ENCODE results near the gene CCDC102B. TPM values are rescaled to one million over a fixed set of nuclear protein-coding genes. Genes with fewer than 3 reads are reported as not detected.
"Not testable (repeated sequence)": the region's sequence is repeated elsewhere in the genome, so short reads cannot be mapped to it uniquely, and the experiment has no call there.

CCDC102B gene
- total RNA-seq, 1 experiment from 2014 or later = 1.5 TPM

GRCh38 chr18:68984342-68984741, 186.5 kb downstream of the CCDC102B start:
- H3K27me3 ChIP-seq (replicated peaks) = no peaks in the 10 kb centered on the region
- H3K4me3 ChIP-seq = no peak overlapping the region
- H3K4me1 ChIP-seq (replicated peaks) = no peaks in the 10 kb centered on the region
- H3K9me3 ChIP-seq (replicated peaks) = no peaks in the 10 kb centered on the region
- no peaks in the 10 kb centered on the region for H3K36me3 ChIP-seq
- no peak for DNase-seq (ENCODE audit: low read depth in 1 of 2, low spot score in 2 of 2)
- no peak overlapping the region for H3K27ac ChIP-seq

- Histone ChIP-seq H3K4me3 (no peak overlapping the region), H3K36me3 (no peaks in the 10 kb centered on the region), H3K27ac (no peak overlapping the region), H3K27me3 (replicated peaks) (no peaks in the 10 kb centered on the region), H3K9me3 (replicated peaks) (no peaks in the 10 kb centered on the region), H3K4me1 (replicated peaks) (no peaks in the 10 kb centered on the region)
- DNase-seq (ENCODE audit: low read depth in 1 of 2, low spot score in 2 of 2) = no peak
Measured at GRCh38 chr18:68985172-68985820, 187.4 kb downstream of the CCDC102B start.

GRCh38 chr18:68991286-68991685, 193.4 kb downstream of the CCDC102B start:
- no peak overlapping the region for H3K27ac ChIP-seq
- H3K9me3 ChIP-seq (replicated peaks) = no peaks in the 10 kb centered on the region
- H3K36me3 ChIP-seq = no peaks in the 10 kb centered on the region
- no peaks in the 10 kb centered on the region for H3K4me1 ChIP-seq (replicated peaks)
- DNase-seq (ENCODE audit: low read depth in 1 of 2, low spot score in 2 of 2) = no peak
- no peaks in the 10 kb centered on the region for H3K27me3 ChIP-seq (replicated peaks)
- no peak overlapping the region for H3K4me3 ChIP-seq

DNA sequence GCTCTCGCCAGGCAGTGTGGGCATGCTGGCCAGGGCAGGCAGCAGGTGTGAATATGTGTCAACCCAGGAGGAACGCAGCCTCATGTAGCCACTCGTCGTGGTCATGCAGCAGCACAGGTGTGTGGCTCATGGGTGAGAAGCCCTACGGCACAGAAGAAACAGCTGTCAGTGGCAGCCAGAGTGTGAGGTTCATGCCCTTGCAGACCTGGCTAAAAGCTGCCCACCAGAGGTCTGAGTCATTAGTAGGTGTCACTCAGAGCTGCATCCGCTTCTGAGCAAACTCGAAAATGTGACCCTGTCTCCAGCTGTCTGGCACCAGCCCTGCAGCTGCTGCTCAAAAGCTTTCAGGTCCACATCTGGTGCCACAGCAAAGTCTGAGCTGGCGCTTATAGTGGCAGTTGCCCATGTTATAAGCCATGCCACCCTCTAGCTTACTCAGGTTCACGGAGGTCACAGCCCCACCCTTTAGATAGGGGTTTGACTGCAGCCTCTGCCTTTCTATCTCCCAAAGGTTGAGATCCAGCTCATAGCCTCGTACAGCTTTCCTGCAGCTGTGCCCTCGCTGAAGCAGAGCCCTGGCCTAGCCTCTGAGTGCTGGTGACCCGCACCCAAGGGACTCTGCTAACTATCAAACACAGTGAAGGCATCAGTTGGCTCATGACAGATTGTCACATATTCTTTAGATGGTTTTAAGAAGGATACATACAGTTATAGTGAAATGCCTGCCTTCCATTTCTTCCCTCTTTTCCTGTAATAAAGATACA, 195.0 kb downstream of the CCDC102B start:
- DNase-seq (ENCODE audit: low read depth in 1 of 2, low spot score in 2 of 2) = no peak
- Histone ChIP-seq H3K4me1 (replicated peaks) (no peaks in the 10 kb centered on the region), H3K4me3 (no peak overlapping the region), H3K27ac (no peak overlapping the region), H3K36me3 (no peaks in the 10 kb centered on the region), H3K27me3 (replicated peaks) (no peaks in the 10 kb centered on the region), H3K9me3 (replicated peaks) (no peaks in the 10 kb centered on the region)

DNA sequence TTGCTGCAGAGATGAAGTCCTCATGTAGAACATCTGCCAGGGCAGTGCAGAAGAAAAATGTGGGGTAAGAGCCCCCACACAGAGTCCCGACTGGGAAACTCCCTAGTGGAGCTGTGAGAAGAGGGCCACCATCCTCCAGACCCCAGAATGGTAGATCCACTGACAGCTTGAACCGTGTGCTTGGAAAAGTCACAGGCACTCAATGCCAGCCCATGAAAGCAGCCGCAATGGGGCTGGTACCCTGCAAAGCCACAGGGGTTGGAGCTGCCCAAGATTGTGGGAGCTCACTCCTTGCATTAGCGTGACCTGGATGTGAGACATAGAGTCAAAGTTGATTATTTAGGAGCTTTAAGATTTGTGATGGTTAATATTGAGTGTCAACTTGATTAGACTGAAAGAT, 197.8 kb downstream of the CCDC102B start:
- no peak for DNase-seq (ENCODE audit: low read depth in 1 of 2, low spot score in 2 of 2)
- no peaks in the 10 kb centered on the region for H3K36me3 ChIP-seq
- H3K4me1 ChIP-seq (replicated peaks) = no peaks in the 10 kb centered on the region
- no peaks in the 10 kb centered on the region for H3K27me3 ChIP-seq (replicated peaks)
- no peak overlapping the region for H3K4me3 ChIP-seq
- no peaks in the 10 kb centered on the region for H3K9me3 ChIP-seq (replicated peaks)
- no peak overlapping the region for H3K27ac ChIP-seq

- Histone ChIP-seq H3K4me3 (no peak overlapping the region), H3K27me3 (replicated peaks) (no peaks in the 10 kb centered on the region), H3K9me3 (replicated peaks) (no peaks in the 10 kb centered on the region), H3K27ac (no peak overlapping the region), H3K36me3 (no peaks in the 10 kb centered on the region), H3K4me1 (replicated peaks) (no peaks in the 10 kb centered on the region)
- DNase-seq (ENCODE audit: low read depth in 1 of 2, low spot score in 2 of 2) = no peak
Measured at GRCh38 chr18:68997845-68998244, 200.0 kb downstream of the CCDC102B start.

GRCh38 chr18:69000366-69000765, 202.5 kb downstream of the CCDC102B start:
- Histone ChIP-seq H3K27me3 (replicated peaks) (no peaks in the 10 kb centered on the region), H3K4me3 (no peak overlapping the region), H3K9me3 (replicated peaks) (no peaks in the 10 kb centered on the region), H3K4me1 (replicated peaks) (no peaks in the 10 kb centered on the region), H3K27ac (no peak overlapping the region), H3K36me3 (no peaks in the 10 kb centered on the region)
- no peak for DNase-seq (ENCODE audit: low read depth in 1 of 2, low spot score in 2 of 2)

- no peaks in the 10 kb centered on the region for H3K27me3 ChIP-seq (replicated peaks)
- no peak for DNase-seq (ENCODE audit: low read depth in 1 of 2, low spot score in 2 of 2)
- no peaks in the 10 kb centered on the region for H3K36me3 ChIP-seq
- H3K4me1 ChIP-seq (replicated peaks) = no peaks in the 10 kb centered on the region
- no peak overlapping the region for H3K27ac ChIP-seq
- no peaks in the 10 kb centered on the region for H3K9me3 ChIP-seq (replicated peaks)
- H3K4me3 ChIP-seq = no peak overlapping the region
Measured at GRCh38 chr18:69002233-69002632, 204.4 kb downstream of the CCDC102B start.

DNA sequence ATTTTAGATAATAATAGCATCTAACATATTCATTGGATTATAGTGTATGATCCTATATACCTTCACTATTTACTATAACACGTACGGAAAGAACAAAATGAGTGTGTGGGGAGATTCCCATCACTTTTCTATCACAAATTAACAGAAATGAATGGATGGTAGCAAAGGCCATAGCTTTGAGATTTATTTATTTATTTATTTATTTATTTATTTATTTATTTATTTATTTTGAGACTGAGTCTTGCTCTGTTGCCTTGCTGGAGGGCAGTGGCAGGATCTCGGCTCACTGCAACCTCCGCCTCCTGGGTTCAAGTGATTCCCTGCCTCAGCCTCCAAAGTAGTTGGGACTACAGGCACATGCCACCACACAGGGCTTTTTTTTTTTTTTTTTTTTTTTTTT, 208.3 kb downstream of the CCDC102B start:
- not testable (repeated sequence) for H3K9me3 ChIP-seq (replicated peaks); H3K36me3 ChIP-seq; H3K4me1 ChIP-seq (replicated peaks); DNase-seq (ENCODE audit: low read depth in 1 of 2, low spot score in 2 of 2); H3K4me3 ChIP-seq; H3K27ac ChIP-seq; H3K27me3 ChIP-seq (replicated peaks)

- no peak overlapping the region for H3K27ac ChIP-seq
- H3K36me3 ChIP-seq = no peaks in the 10 kb centered on the region
- H3K4me1 ChIP-seq (replicated peaks) = no peaks in the 10 kb centered on the region
- no peak for DNase-seq (ENCODE audit: low read depth in 1 of 2, low spot score in 2 of 2)
- no peaks in the 10 kb centered on the region for H3K27me3 ChIP-seq (replicated peaks)
- H3K9me3 ChIP-seq (replicated peaks) = no peaks in the 10 kb centered on the region
- no peak overlapping the region for H3K4me3 ChIP-seq
Measured at GRCh38 chr18:69008538-69008937, 210.7 kb downstream of the CCDC102B start.

GRCh38 chr18:69021211-69021805, 223.4 kb downstream of the CCDC102B start:
- Histone ChIP-seq H3K4me1 (replicated peaks) (no peaks in the 10 kb centered on the region), H3K27ac (no peak overlapping the region), H3K4me3 (no peak overlapping the region), H3K9me3 (replicated peaks) (no peaks in the 10 kb centered on the region), H3K27me3 (replicated peaks) (0 out of 2 replicates have a peak, but pooled peaks cover 3% of the 10 kb centered on the region), H3K36me3 (no peaks in the 10 kb centered on the region)
- DNase-seq (ENCODE audit: low read depth in 1 of 2, low spot score in 2 of 2) = no peak

- H3K9me3 ChIP-seq (replicated peaks) = no peaks in the 10 kb centered on the region
- no peak overlapping the region for H3K27ac ChIP-seq
- H3K27me3 ChIP-seq (replicated peaks) = 0 out of 2 replicates have a peak, but pooled peaks cover 3% of the 10 kb centered on the region
- H3K36me3 ChIP-seq = no peaks in the 10 kb centered on the region
- no peak for DNase-seq (ENCODE audit: low read depth in 1 of 2, low spot score in 2 of 2)
- no peaks in the 10 kb centered on the region for H3K4me1 ChIP-seq (replicated peaks)
- no peak overlapping the region for H3K4me3 ChIP-seq
Measured at GRCh38 chr18:69022426-69022825, 224.5 kb downstream of the CCDC102B start.

DNA sequence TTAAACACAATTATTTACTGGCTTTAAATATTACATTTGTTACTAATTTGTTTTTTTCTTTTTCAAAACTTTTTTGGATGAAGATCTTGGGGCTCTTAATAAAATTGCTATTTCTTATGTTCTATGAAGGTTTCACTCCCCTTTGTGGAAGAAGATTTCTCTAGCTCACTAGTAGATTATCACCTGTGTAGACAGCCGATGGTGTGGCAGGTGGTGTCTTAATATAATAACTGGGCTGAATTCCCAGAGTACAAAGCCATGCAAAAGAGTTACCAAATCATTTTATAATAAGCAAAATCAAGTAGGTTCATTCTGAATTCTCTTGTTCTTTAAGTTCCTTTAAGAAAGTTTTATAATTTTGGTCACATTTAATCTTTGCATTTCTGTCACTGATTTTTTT, 233.7 kb downstream of the CCDC102B start:
- no peak overlapping the region for H3K27ac ChIP-seq
- DNase-seq (ENCODE audit: low read depth in 1 of 2, low spot score in 2 of 2) = no peak
- no peaks in the 10 kb centered on the region for H3K4me1 ChIP-seq (replicated peaks)
- no peaks in the 10 kb centered on the region for H3K36me3 ChIP-seq
- H3K27me3 ChIP-seq (replicated peaks) = no peaks in the 10 kb centered on the region
- no peaks in the 10 kb centered on the region for H3K9me3 ChIP-seq (replicated peaks)
- no peak overlapping the region for H3K4me3 ChIP-seq

DNA sequence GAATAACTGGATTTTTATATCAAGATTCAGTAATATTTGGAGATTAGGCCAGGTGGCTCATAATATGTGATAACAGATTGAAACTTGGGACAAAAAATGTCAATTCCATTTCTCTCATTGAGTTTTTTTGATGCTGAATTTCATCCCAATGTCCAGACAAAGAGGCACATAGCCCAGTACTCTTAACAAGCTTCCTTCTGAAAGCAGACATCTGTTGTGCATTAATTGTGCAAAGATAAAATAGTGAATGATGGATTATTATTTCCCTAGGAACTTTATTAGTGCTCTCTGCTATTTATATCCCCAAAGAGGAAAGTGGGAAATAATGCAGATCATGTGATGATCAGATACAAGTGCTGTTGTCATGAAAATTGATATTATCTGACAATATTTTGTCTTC, 234.1 kb downstream of the CCDC102B start:
- no peak for DNase-seq (ENCODE audit: low read depth in 1 of 2, low spot score in 2 of 2)
- Histone ChIP-seq H3K36me3 (no peaks in the 10 kb centered on the region), H3K9me3 (replicated peaks) (no peaks in the 10 kb centered on the region), H3K27me3 (replicated peaks) (no peaks in the 10 kb centered on the region), H3K4me3 (no peak overlapping the region), H3K27ac (no peak overlapping the region), H3K4me1 (replicated peaks) (no peaks in the 10 kb centered on the region)
